ENCODE data around the gene ZSCAN21.
"Not testable (repeated sequence)": the region's sequence is repeated elsewhere in the genome, so short reads cannot be mapped to it uniquely, and the experiment has no call there.

ZSCAN21 gene

GRCh38 chr7:100049441-100050291 lies at the start of gene ZSCAN21:
TSS of gene ZSCAN21 (plus strand) at chr7:100049774. CDS start at chr7:100057007, 7,233 bp downstream.
- peak within 1 kb of the TSS; percentile 83 for H3K4me3 ChIP-seq (ENCODE audit: low read length)

GRCh38 chr7:100000239-100000638 lies 49.3 kb upstream of the ZSCAN21 start:
- no peak overlapping the region for H3K4me3 ChIP-seq (ENCODE audit: low read length)
- no peaks in the 10 kb centered on the region for H3K36me3 ChIP-seq (ENCODE audit: insufficient read depth, low read length)
- peaks cover 5% of the 10 kb centered on the region for H3K27me3 ChIP-seq (ENCODE audit: insufficient read depth, low read length)
- no peaks in the 10 kb centered on the region for H3K9me3 ChIP-seq (ENCODE audit: low read length)
- peaks cover 3% of the 10 kb centered on the region for H3K4me1 ChIP-seq (ENCODE audit: insufficient read depth, low read length)
- H2AFZ ChIP-seq (ENCODE audit: low read depth, low read length), result no peak overlapping the region

More at GRCh38 chr7:100049441-100050291, at the start of gene ZSCAN21:
- peak within 1 kb of the TSS; percentile 91 for H2AFZ ChIP-seq (ENCODE audit: low read depth, low read length)
- H3K27me3 ChIP-seq (ENCODE audit: insufficient read depth, low read length), result no peaks in the 10 kb centered on the region
- peaks cover 11% of the 10 kb centered on the region for H3K36me3 ChIP-seq (ENCODE audit: insufficient read depth, low read length)
- H3K4me1 ChIP-seq (ENCODE audit: insufficient read depth, low read length), result peaks cover 2% of the 10 kb centered on the region
- H3K9me3 ChIP-seq (ENCODE audit: low read length), result no peaks in the 10 kb centered on the region

- H3K27me3 ChIP-seq (ENCODE audit: insufficient read depth, low read length), result peaks cover 5% of the 10 kb centered on the region
- H3K4me1 ChIP-seq (ENCODE audit: insufficient read depth, low read length), result peaks cover 3% of the 10 kb centered on the region
- no peaks in the 10 kb centered on the region for H3K9me3 ChIP-seq (ENCODE audit: low read length)
- peak overlapping the region; percentile 57 for H2AFZ ChIP-seq (ENCODE audit: low read depth, low read length)
- H3K36me3 ChIP-seq (ENCODE audit: insufficient read depth, low read length), result no peaks in the 10 kb centered on the region
- H3K4me3 ChIP-seq (ENCODE audit: low read length), result no peak overlapping the region
Measured at GRCh38 chr7:100003711-100004661, 45.6 kb upstream of the ZSCAN21 start.

- peaks cover 3% of the 10 kb centered on the region for H3K4me1 ChIP-seq (ENCODE audit: insufficient read depth, low read length)
- H3K27me3 ChIP-seq (ENCODE audit: insufficient read depth, low read length), result no peaks in the 10 kb centered on the region
- no peak overlapping the region for H2AFZ ChIP-seq (ENCODE audit: low read depth, low read length)
- no peak overlapping the region for H3K4me3 ChIP-seq (ENCODE audit: low read length)
- no peaks in the 10 kb centered on the region for H3K36me3 ChIP-seq (ENCODE audit: insufficient read depth, low read length)
- H3K9me3 ChIP-seq (ENCODE audit: low read length), result no peaks in the 10 kb centered on the region
Measured at GRCh38 chr7:100007887-100008286, 41.7 kb upstream of the ZSCAN21 start.

- H3K9me3 ChIP-seq (ENCODE audit: low read length), result no peaks in the 10 kb centered on the region
Measured at GRCh38 chr7:100008525-100008924, 41.0 kb upstream of the ZSCAN21 start.

GRCh38 chr7:100009952-100010351 lies 39.6 kb upstream of the ZSCAN21 start:
- not testable (repeated sequence) for H3K9me3 ChIP-seq (ENCODE audit: low read length); H3K27me3 ChIP-seq (ENCODE audit: insufficient read depth, low read length); H3K36me3 ChIP-seq (ENCODE audit: insufficient read depth, low read length); H3K4me1 ChIP-seq (ENCODE audit: insufficient read depth, low read length); H3K4me3 ChIP-seq (ENCODE audit: low read length); H2AFZ ChIP-seq (ENCODE audit: low read depth, low read length)

More at GRCh38 chr7:100008525-100008924, 41.0 kb upstream of the ZSCAN21 start:
- no peak overlapping the region for H2AFZ ChIP-seq (ENCODE audit: low read depth, low read length)
- H3K4me3 ChIP-seq (ENCODE audit: low read length), result no peak overlapping the region
- H3K27me3 ChIP-seq (ENCODE audit: insufficient read depth, low read length), result no peaks in the 10 kb centered on the region
- no peaks in the 10 kb centered on the region for H3K36me3 ChIP-seq (ENCODE audit: insufficient read depth, low read length)
- peaks cover 3% of the 10 kb centered on the region for H3K4me1 ChIP-seq (ENCODE audit: insufficient read depth, low read length)

GRCh38 chr7:100010901-100011300 lies 38.7 kb upstream of the ZSCAN21 start:
- no peaks in the 10 kb centered on the region for H3K9me3 ChIP-seq (ENCODE audit: low read length)
- peaks cover 4% of the 10 kb centered on the region for H3K4me1 ChIP-seq (ENCODE audit: insufficient read depth, low read length)
- H3K4me3 ChIP-seq (ENCODE audit: low read length), result no peak overlapping the region
- no peak overlapping the region for H2AFZ ChIP-seq (ENCODE audit: low read depth, low read length)
- no peaks in the 10 kb centered on the region for H3K36me3 ChIP-seq (ENCODE audit: insufficient read depth, low read length)
- no peaks in the 10 kb centered on the region for H3K27me3 ChIP-seq (ENCODE audit: insufficient read depth, low read length)

GRCh38 chr7:100011516-100011915 lies 38.1 kb upstream of the ZSCAN21 start:
- peaks cover 7% of the 10 kb centered on the region for H3K4me1 ChIP-seq (ENCODE audit: insufficient read depth, low read length)
- H3K4me3 ChIP-seq (ENCODE audit: low read length), result no peak overlapping the region
- no peaks in the 10 kb centered on the region for H3K9me3 ChIP-seq (ENCODE audit: low read length)
- no peaks in the 10 kb centered on the region for H3K36me3 ChIP-seq (ENCODE audit: insufficient read depth, low read length)
- H2AFZ ChIP-seq (ENCODE audit: low read depth, low read length), result no peak overlapping the region
- H3K27me3 ChIP-seq (ENCODE audit: insufficient read depth, low read length), result no peaks in the 10 kb centered on the region

GRCh38 chr7:100012385-100013327 lies 36.9 kb upstream of the ZSCAN21 start:
- not testable (repeated sequence) for H3K36me3 ChIP-seq (ENCODE audit: insufficient read depth, low read length); H3K27me3 ChIP-seq (ENCODE audit: insufficient read depth, low read length); H3K4me3 ChIP-seq (ENCODE audit: low read length); H2AFZ ChIP-seq (ENCODE audit: low read depth, low read length); H3K9me3 ChIP-seq (ENCODE audit: low read length)
- H3K4me1 ChIP-seq (ENCODE audit: insufficient read depth, low read length), result peaks cover 18% of the 10 kb centered on the region

- Histone ChIP-seq H2AFZ (ENCODE audit: low read depth, low read length) (no peak overlapping the region), H3K9me3 (ENCODE audit: low read length) (no peaks in the 10 kb centered on the region), H3K4me3 (ENCODE audit: low read length) (no peak overlapping the region), H3K36me3 (ENCODE audit: insufficient read depth, low read length) (peaks cover 9% of the 10 kb centered on the region), H3K4me1 (ENCODE audit: insufficient read depth, low read length) (peaks cover 18% of the 10 kb centered on the region), H3K27me3 (ENCODE audit: insufficient read depth, low read length) (no peaks in the 10 kb centered on the region)
Measured at GRCh38 chr7:100013328-100013676, 36.3 kb upstream of the ZSCAN21 start.

GRCh38 chr7:100015232-100016214 lies 34.1 kb upstream of the ZSCAN21 start, which contains the start of gene ZKSCAN1:
TSS of gene ZKSCAN1 (plus strand) at chr7:100015596. CDS start at chr7:100023507, 7,911 bp downstream.
- peak within 1 kb of the TSS; percentile 99 for H3K4me3 ChIP-seq (ENCODE audit: low read length)
- H3K27me3 ChIP-seq (ENCODE audit: insufficient read depth, low read length), result no peaks in the 10 kb centered on the region
- peak within 1 kb of the TSS; percentile 83 for H2AFZ ChIP-seq (ENCODE audit: low read depth, low read length)
- no peaks in the 10 kb centered on the region for H3K9me3 ChIP-seq (ENCODE audit: low read length)
- H3K4me1 ChIP-seq (ENCODE audit: insufficient read depth, low read length), result peaks cover 18% of the 10 kb centered on the region
- peaks cover 23% of the 10 kb centered on the region for H3K36me3 ChIP-seq (ENCODE audit: insufficient read depth, low read length)

Measured in neuron (in vitro differentiated cells).